HepG2 (cell line): Measurements from ENCODE around the gene SLC2A10. TPM values are rescaled to one million over a fixed set of nuclear protein-coding genes. Genes with fewer than 3 reads are reported as not detected.
A peak's percentile ranks its signal among the peaks of the same experiment; 100 is the strongest.

Experiments used
- BRF2 ChIP-seq: sonication (generic); formaldehyde crosslinking; IDR thresholded peaks from 2 replicates; pipeline ENCODE4 v1.8.1; 2022; ENCODE audit warnings: mild to moderate bottlenecking, missing genetic modification reagents
- FUBP1 ChIP-seq: sonication (generic); formaldehyde crosslinking; IDR thresholded peaks from 2 replicates; pipeline ENCODE4 v1.5.1; 2020; ENCODE audit warnings: missing genetic modification reagents, mild to moderate bottlenecking, borderline replicate concordance
- KMT2A ChIP-seq: sonication (generic); formaldehyde crosslinking; IDR thresholded peaks from 2 replicates; pipeline ENCODE4 v1.4.0; 2020; ENCODE audit warnings: missing genetic modification reagents
- MAX ChIP-seq: IDR thresholded peaks from 2 replicates; pipeline ENCODE4 v1.6.1; 2012; ENCODE audit warnings: inconsistent platforms
- NFAT5 ChIP-seq: sonication (generic); formaldehyde crosslinking; IDR thresholded peaks from 2 replicates; pipeline ENCODE4 v1.4.0; 2020; ENCODE audit warnings: missing genetic modification reagents
- PRPF4 ChIP-seq: fragments of 200-400 bp; formaldehyde crosslinking; IDR thresholded peaks from 2 replicates; pipeline ENCODE4 v1.6.1; 2016; ENCODE audit warnings: low read length, low read depth; ENCODE audit not compliant: poor library complexity, severe bottlenecking
- SNAI1 ChIP-seq: sonication (generic); formaldehyde crosslinking; IDR thresholded peaks from 2 replicates; pipeline ENCODE4 v1.5.0; 2020; ENCODE audit warnings: mild to moderate bottlenecking, missing genetic modification reagents, borderline replicate concordance
- SNAPC5 ChIP-seq: sonication (generic); formaldehyde crosslinking; IDR thresholded peaks from 2 replicates; pipeline ENCODE4 v1.8.1; 2023; ENCODE audit warnings: mild to moderate bottlenecking, missing genetic modification reagents, borderline replicate concordance
- SP4 ChIP-seq: sonication (generic); formaldehyde crosslinking; IDR thresholded peaks from 2 replicates; pipeline ENCODE4 v1.8.1; 2023; ENCODE audit warnings: mild to moderate bottlenecking, missing genetic modification reagents
- TP53 ChIP-seq: sonication (generic); formaldehyde crosslinking; conservative IDR thresholded peaks from 2 replicates; pipeline ENCODE4 v1.4.0; 2020; ENCODE audit warnings: missing genetic modification reagents
- ZBTB7A ChIP-seq: sonication (generic); formaldehyde crosslinking; IDR thresholded peaks from 2 replicates; pipeline ENCODE4 v1.8.0; 2022; ENCODE audit warnings: mild to moderate bottlenecking, missing genetic modification reagents
- ZNF253 ChIP-seq: sonication (generic); formaldehyde crosslinking; IDR thresholded peaks from 2 replicates; pipeline ENCODE4 v1.8.0; 2022; ENCODE audit warnings: mild to moderate bottlenecking, missing genetic modification reagents, borderline replicate concordance
- ZNF276 ChIP-seq: sonication (generic); formaldehyde crosslinking; IDR thresholded peaks from 2 replicates; pipeline ENCODE4 v1.4.0; 2020; ENCODE audit warnings: mild to moderate bottlenecking, low read depth, missing genetic modification reagents
- ZNF580 ChIP-seq: IDR thresholded peaks from 2 replicates; pipeline ENCODE4 v1.6.1; 2016; ENCODE audit warnings: low read depth, borderline replicate concordance
- ZNF616 ChIP-seq: sonication (generic); formaldehyde crosslinking; IDR thresholded peaks from 2 replicates; pipeline ENCODE4 v1.5.0; 2020; ENCODE audit warnings: low read depth, mild to moderate bottlenecking, missing genetic modification reagents
- ZNF652 ChIP-seq: IDR thresholded peaks from 2 replicates; pipeline ENCODE4 v1.6.1; 2016; ENCODE audit warnings: low read depth, borderline replicate concordance
- ZNF792 ChIP-seq: IDR thresholded peaks from 2 replicates; pipeline ENCODE4 v1.6.1; 2016
- ZNF841 ChIP-seq: sonication (generic); formaldehyde crosslinking; IDR thresholded peaks from 2 replicates; pipeline ENCODE4 v1.8.1; 2023; ENCODE audit warnings: missing genetic modification reagents, borderline replicate concordance
- polyA plus RNA-seq, 8 experiments: library from polyadenylated mRNA; depleted of rRNA in 3 of 8; stranded (reverse) in 7 of 8; unstranded in 1 of 8; fragments of >200 nt; fragmentation: Illumina TruSeq in 4 of 8; extraction: Trizol in 4 of 8; gene quantifications; 2 replicates each; pipeline versions ENCODE4 v1.2.1 to v1.2.3, GENCODE V29; 2011 to 2016; ENCODE audit warnings: low read depth in 4 of 8, missing spikeins in 1 of 8, mixed read lengths in 1 of 8; ENCODE audit not compliant: insufficient read depth in 1 of 8
- total RNA-seq, 5 experiments: library from RNA; depleted of rRNA; stranded (reverse); fragments of >200 nt; fragmentation: Illumina TruSeq; extraction: Trizol; gene quantifications; 2 replicates each; pipeline ENCODE4 v1.2.3, GENCODE V29; 2016; ENCODE audit warnings: low read depth in 1 of 5

The SLC2A10 gene
- total and polyA plus RNA-seq, 2 of the 13 experiments (the other 11 are each of a cell fraction or from before 2014, with no cell fraction given), result 16.0 to 18.4 TPM

- TF ChIP-seq ZNF276 (CRISPR knock-in tag) (no peak), ZNF253 (no peak), SNAI1 (CRISPR knock-in tag) (no peak), BRF2 (CRISPR knock-in tag) (no peak), ZNF792 (CRISPR knock-in tag) (peak; percentile 95), NFAT5 (no peak; the same call in 1 of the 2 replicates), PRPF4 (no peak), SNAPC5 (CRISPR knock-in tag) (no peak), KMT2A (CRISPR knock-in tag) (no peak), FUBP1 (CRISPR knock-in tag) (peak; percentile 84; the same call in 1 of the 2 replicates), ZBTB7A (peak; percentile 59; the same call in 1 of the 2 replicates), TP53 (CRISPR knock-in tag) (no peak), ZNF841 (CRISPR knock-in tag) (no peak), ZNF652 (CRISPR knock-in tag) (no peak), ZNF616 (CRISPR knock-in tag) (peak; percentile 45; the same call in 1 of the 2 replicates), MAX (peak; percentile 92), ZNF580 (CRISPR knock-in tag) (peak; percentile 74; the same call in 1 of the 2 replicates), SP4 (peak; percentile 74)
These were observed 1.1 kb upstream of the SLC2A10 start (continued) for GRCh38 chr20:46708172-46708860.
